Endothelial cell of umbilical vein (primary cell): ENCODE measurements around the gene PSMD9. TPM values are rescaled to one million over a fixed set of nuclear protein-coding genes. Genes with fewer than 3 reads are reported as not detected.

Experiments
- BruUV-seq: library from RNA; stranded (reverse); fragments of 400-500 nt; replicated peaks from 2 replicates; lab custom pipeline; 2021; lab: Mats Ljungman, UMichigan
- CTCF ChIA-PET: fragments of 300-600, 350-600 bp; sonication (Branson Sonifier 250); formaldehyde crosslinking; loops from one replicate; lab custom pipeline; 2021; ENCODE audit warnings: antibody characterized with exemption, inconsistent platforms; lab: Charles Lee
- POLR2A ChIA-PET: fragments of 300-600, 350-600 bp; sonication (Branson Sonifier 250); formaldehyde crosslinking; loops from one replicate; lab custom pipeline; 2021; ENCODE audit warnings: antibody characterized with exemption, inconsistent platforms; lab: Charles Lee
- DNase-seq: peaks from one replicate; pipeline ENCODE4 v3.0.0-alpha.2; 2011; ENCODE audit warnings: low read depth, low spot score
- FAIRE-seq: peaks from 2 replicates; lab custom pipeline; 2011; peaks lifted over from hg19 to GRCh38; lab: Jason Lieb, UNC
- H2AFZ ChIP-seq: 2 replicates; pipeline ENCODE4 v1.6.0; 2012; ENCODE audit warnings: low read depth, low read length, control low read depth, inconsistent platforms
- H3K27ac ChIP-seq: 2 replicates; pipeline ENCODE4 v1.5.1; 2011; ENCODE audit warnings: low read depth, mild to moderate bottlenecking, control low read depth, low read length, moderate library complexity; ENCODE audit not compliant: insufficient read depth
- H3K27me3 ChIP-seq, 2 experiments: 2 replicates each; pipeline versions ENCODE4 v1.6.0 to v1.6.1; 2011; ENCODE audit warnings: low read length in 2 of 2, mixed read lengths in 1 of 2; ENCODE audit not compliant: control insufficient read depth in 2 of 2, insufficient read depth in 2 of 2
- H3K36me3 ChIP-seq, 2 experiments: 2 replicates in 1 of 2; 3 replicates in 1 of 2; pipeline ENCODE4 v1.5.1; 2011; ENCODE audit warnings: low read length in 2 of 2, mild to moderate bottlenecking in 1 of 2, moderate library complexity in 1 of 2; ENCODE audit not compliant: control insufficient read depth in 2 of 2, insufficient read depth in 2 of 2; ENCODE audit errors: extremely low read depth in 1 of 2
- H3K4me1 ChIP-seq: 3 replicates; pipeline ENCODE4 v1.5.1; 2011; ENCODE audit warnings: mild to moderate bottlenecking, low read length; ENCODE audit not compliant: control insufficient read depth, insufficient read depth; ENCODE audit errors: extremely low read depth
- H3K4me2 ChIP-seq: 2 replicates; pipeline ENCODE4 v1.6.1; 2011; ENCODE audit warnings: low read length, control low read depth, mixed read lengths; ENCODE audit not compliant: insufficient read depth
- H3K4me3 ChIP-seq, 3 experiments: fragments of 200-600 bp in 1 of 3; sonication (generic), shearing (Covaris generic) in 1 of 3; replicated peaks in 1 of 3; 2 replicates each; pipeline ENCODE4 v1.5.1; 2011 to 2016; ENCODE audit warnings: control low read depth in 3 of 3, low read length in 3 of 3, mild to moderate bottlenecking in 2 of 3, inconsistent platforms in 1 of 3, low read depth in 1 of 3, moderate library complexity in 1 of 3; ENCODE audit not compliant: insufficient read depth in 1 of 3
- H3K79me2 ChIP-seq: 2 replicates; pipeline ENCODE4 v1.6.0; 2012; ENCODE audit warnings: low read length, inconsistent platforms; ENCODE audit not compliant: control insufficient read depth, insufficient read depth
- H3K9ac ChIP-seq: replicated peaks from 2 replicates; pipeline ENCODE3; 2011; ENCODE audit warnings: low read length, control low read depth; ENCODE audit not compliant: insufficient read depth; ENCODE audit errors: extremely low read depth
- H3K9me1 ChIP-seq: replicated peaks from 3 replicates; pipeline ENCODE4 v1.6.0; 2011; ENCODE audit warnings: mild to moderate bottlenecking, low read length; ENCODE audit not compliant: control insufficient read depth, insufficient read depth; ENCODE audit errors: extremely low read depth
- H3K9me3 ChIP-seq: replicated peaks from 2 replicates; pipeline ENCODE4 v1.5.1; 2012; ENCODE audit warnings: low read length, inconsistent platforms; ENCODE audit not compliant: control insufficient read depth, insufficient read depth
- H4K20me1 ChIP-seq: replicated peaks from 2 replicates; pipeline ENCODE3; 2011; ENCODE audit warnings: mild to moderate bottlenecking, low read length; ENCODE audit not compliant: control insufficient read depth, insufficient read depth; ENCODE audit errors: extremely low read depth
- CTCF ChIP-seq, 2 donors: IDR thresholded peaks; 1 replicate in 1 of 2; 2 replicates in 1 of 2; pipeline ENCODE4 v1.5.1; 2011; ENCODE audit warnings: low read length in 2 of 2, mild to moderate bottlenecking in 2 of 2, moderate library complexity in 2 of 2, control low read depth in 1 of 2, inconsistent platforms in 1 of 2, low read depth in 1 of 2; ENCODE audit not compliant: insufficient read depth in 1 of 2; ENCODE audit errors: extremely low read depth in 1 of 2
- EZH2 ChIP-seq: IDR thresholded peaks from 2 replicates; pipeline ENCODE4 v1.6.1; 2012; ENCODE audit warnings: borderline replicate concordance, low read depth, mild to moderate bottlenecking, moderate library complexity, low read length, inconsistent platforms; ENCODE audit not compliant: severe bottlenecking
- FOS ChIP-seq: IDR thresholded peaks from 2 replicates; pipeline ENCODE4 v1.6.1; 2011; ENCODE audit warnings: mild to moderate bottlenecking, low read length, moderate library complexity, borderline replicate concordance; ENCODE audit not compliant: insufficient read depth
- GATA2 ChIP-seq: IDR thresholded peaks from 2 replicates; pipeline ENCODE4 v1.7.0; 2011; ENCODE audit warnings: low read depth, mild to moderate bottlenecking, moderate library complexity, mixed read lengths, low read length; ENCODE audit not compliant: insufficient read length, insufficient read depth
- JUN ChIP-seq: IDR thresholded peaks from 2 replicates; pipeline ENCODE4 v1.6.1; 2011; ENCODE audit warnings: borderline replicate concordance, low read depth; ENCODE audit not compliant: insufficient read length, insufficient read depth
- MYC ChIP-seq: IDR thresholded peaks from one replicate; pipeline ENCODE4 v1.6.1; 2011; ENCODE audit warnings: mild to moderate bottlenecking, low read depth, low read length
- POLR2A ChIP-seq: IDR thresholded peaks from 2 replicates; pipeline ENCODE4 v1.6.1; 2012; ENCODE audit warnings: low read depth, mild to moderate bottlenecking, control low read depth, low read length
- POLR2AphosphoS5 ChIP-seq: IDR thresholded peaks from 2 replicates; pipeline ENCODE4 v1.6.1; 2012; ENCODE audit warnings: low read depth, mild to moderate bottlenecking, control low read depth, low read length, moderate library complexity; ENCODE audit not compliant: insufficient read depth
- dilution Hi-C: fragments of 300-500 bp; cut with MboI; formaldehyde crosslinking; loops from one replicate; pipeline ENCODE4 v1.15.0; 2019; ENCODE audit warnings: low sequenced_read_pairs; ENCODE audit not compliant: extremely low pct_ligation_motif_present
- intact Hi-C: fragments of 100-400 bp; cut with micrococcal nuclease; formaldehyde crosslinking; loops from one replicate; pipeline ENCODE4 v1.10.0; 2022
- polyA plus RNA-seq, 4 experiments: library from polyadenylated mRNA; depleted of rRNA in 3 of 4; stranded (reverse) in 3 of 4; unstranded in 1 of 4; fragments of >200 nt; gene quantifications; 2 replicates each; pipeline versions ENCODE4 v1.2.1 to v1.2.3, GENCODE V29; 2011 to 2012; ENCODE audit warnings: missing spikeins in 1 of 4
- total RNA-seq: library from RNA; stranded (reverse); gene quantifications from 2 replicates; pipeline ENCODE4 v1.2.3, GENCODE V29; 2021
- TF ChIP-seq, protein P1 (sequence below): IDR thresholded peaks from 2 replicates; pipeline ENCODE4 v1.6.1; 2011; ENCODE audit not compliant: insufficient read depth, insufficient read length

The PSMD9 gene
- total and polyA plus RNA-seq, 2 donors (not counting 3 experiments of a cell fraction or from before 2014, with no cell fraction given), result 69.2 to 118 TPM

- H3K9me3 ChIP-seq, result no peaks in the 10 kb centered on the region
- H3K9me1 ChIP-seq, result no peaks in the 10 kb centered on the region
- intact Hi-C loops, result no loop called here
- no peak overlapping the region for H3K4me2 ChIP-seq
- TF ChIP-seq MYC (no peak), POLR2A (no peak), FOS (no peak), JUN (no peak), EZH2 (no peak), GATA2 (no peak), CTCF (IDR thresholded peaks at IDR 0.05; ENCODE audit: extremely low read depth in 1 of 2, insufficient read depth in 1 of 2, low read depth in 1 of 2, low read length in 2 of 2) (no peak), POLR2AphosphoS5 (no peak)
- TF ChIP-seq, protein P1, sequence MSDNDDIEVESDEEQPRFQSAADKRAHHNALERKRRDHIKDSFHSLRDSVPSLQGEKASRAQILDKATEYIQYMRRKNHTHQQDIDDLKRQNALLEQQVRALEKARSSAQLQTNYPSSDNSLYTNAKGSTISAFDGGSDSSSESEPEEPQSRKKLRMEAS, result no peak
- no peak overlapping the region for H2AFZ ChIP-seq
- H3K9ac ChIP-seq, result no peak overlapping the region
- no peak for FAIRE-seq
- POLR2A ChIA-PET, result no interaction called here
- no peaks in the 10 kb centered on the region for H4K20me1 ChIP-seq
- no TSS peak for BruUV-seq
- no peak overlapping the region for H3K4me3 ChIP-seq
- no peaks in the 10 kb centered on the region for H3K4me1 ChIP-seq
- H3K79me2 ChIP-seq, result no peaks in the 10 kb centered on the region
- dilution Hi-C loops, result no loop called here
- H3K27ac ChIP-seq, result no peak overlapping the region
- DNase-seq, result no peak
- H3K36me3 ChIP-seq, result no peaks in the 10 kb centered on the region
- no peaks in the 10 kb centered on the region for H3K27me3 ChIP-seq
- CTCF ChIA-PET, result interaction anchor here (1.4 to 2.1 kb wide), 4 partner anchors 35 to 68 kb away, joined by 5 to 10 read pairs (median 7); partner anchors contain the start of genes BCL7A and CFAP251
Measured at GRCh38 chr12:121953695-121954094, 65.1 kb downstream of the PSMD9 start.
